NCI-H1105 treated with DMSO at 0.1 percent for 48 hours (cell line): Measurements from ENCODE around the gene ITPR2.
A peak's percentile ranks its signal among the peaks of the same experiment; 100 is the strongest.
"Not testable (repeated sequence)": the region's sequence is repeated elsewhere in the genome, so short reads cannot be mapped to it uniquely, and the experiment has no call there.

Source experiments
- DNase-seq: peaks from one replicate; lab custom pipeline; 2025; lab: John Stamatoyannopoulos, UW

ITPR2 gene

GRCh38 chr12:26622601-26623000 is 210.4 kb downstream of the ITPR2 start:
- no peak for DNase-seq

- DNase-seq, result peak; percentile 21
Measured at GRCh38 chr12:26621932-26622331, 211.1 kb downstream of the ITPR2 start.

GRCh38 chr12:26620907-26621306 is 212.1 kb downstream of the ITPR2 start:
- DNase-seq, result no peak

- DNase-seq, result no peak
Measured at GRCh38 chr12:26617513-26617912, 215.5 kb downstream of the ITPR2 start.

GRCh38 chr12:26614011-26614616 is 218.9 kb downstream of the ITPR2 start:
- DNase-seq, result no peak

GRCh38 chr12:26612203-26612602 is 220.8 kb downstream of the ITPR2 start:
- no peak for DNase-seq

- DNase-seq, result no peak
Measured at GRCh38 chr12:26611598-26611997, 221.4 kb downstream of the ITPR2 start.

GRCh38 chr12:26610774-26611173 is 222.2 kb downstream of the ITPR2 start:
- DNase-seq, result no peak

- no peak for DNase-seq
Measured at GRCh38 chr12:26609986-26610385, 223.0 kb downstream of the ITPR2 start.

- DNase-seq, result no peak
Measured at GRCh38 chr12:26608706-26609105, 224.3 kb downstream of the ITPR2 start.

GRCh38 chr12:26608273-26608672 is 224.7 kb downstream of the ITPR2 start:
- no peak for DNase-seq

- no peak for DNase-seq
Measured at GRCh38 chr12:26606911-26607310, 226.1 kb downstream of the ITPR2 start.

- DNase-seq, result not testable (repeated sequence)
Measured at GRCh38 chr12:26604813-26605212, 228.2 kb downstream of the ITPR2 start.

GRCh38 chr12:26599096-26599695 is 233.8 kb downstream of the ITPR2 start:
- DNase-seq, result no peak

- no peak for DNase-seq
Measured at GRCh38 chr12:26595806-26596205, 237.2 kb downstream of the ITPR2 start.

GRCh38 chr12:26580619-26581018 is 252.4 kb downstream of the ITPR2 start:
- DNase-seq, result no peak

- no peak for DNase-seq
Measured at GRCh38 chr12:26576266-26576665, 256.7 kb downstream of the ITPR2 start.

- no peak for DNase-seq
Measured at GRCh38 chr12:26573225-26573909, 259.6 kb downstream of the ITPR2 start.

GRCh38 chr12:26572137-26572536 is 260.9 kb downstream of the ITPR2 start:
- no peak for DNase-seq

GRCh38 chr12:26571560-26571959 is 261.4 kb downstream of the ITPR2 start:
- no peak for DNase-seq

GRCh38 chr12:26567126-26567525 is 265.9 kb downstream of the ITPR2 start:
- DNase-seq, result no peak

- no peak for DNase-seq
Measured at GRCh38 chr12:26566675-26567074, 266.3 kb downstream of the ITPR2 start.

GRCh38 chr12:26566186-26566585 is 266.8 kb downstream of the ITPR2 start:
- DNase-seq, result no peak

- DNase-seq, result no peak
Measured at GRCh38 chr12:26564391-26564790, 268.6 kb downstream of the ITPR2 start.
